Measurements from ENCODE around the gene ZCCHC8.
"Not testable (repeated sequence)": the region's sequence is repeated elsewhere in the genome, so short reads cannot be mapped to it uniquely, and the experiment has no call there.

- TF ChIP-seq, protein P1, sequence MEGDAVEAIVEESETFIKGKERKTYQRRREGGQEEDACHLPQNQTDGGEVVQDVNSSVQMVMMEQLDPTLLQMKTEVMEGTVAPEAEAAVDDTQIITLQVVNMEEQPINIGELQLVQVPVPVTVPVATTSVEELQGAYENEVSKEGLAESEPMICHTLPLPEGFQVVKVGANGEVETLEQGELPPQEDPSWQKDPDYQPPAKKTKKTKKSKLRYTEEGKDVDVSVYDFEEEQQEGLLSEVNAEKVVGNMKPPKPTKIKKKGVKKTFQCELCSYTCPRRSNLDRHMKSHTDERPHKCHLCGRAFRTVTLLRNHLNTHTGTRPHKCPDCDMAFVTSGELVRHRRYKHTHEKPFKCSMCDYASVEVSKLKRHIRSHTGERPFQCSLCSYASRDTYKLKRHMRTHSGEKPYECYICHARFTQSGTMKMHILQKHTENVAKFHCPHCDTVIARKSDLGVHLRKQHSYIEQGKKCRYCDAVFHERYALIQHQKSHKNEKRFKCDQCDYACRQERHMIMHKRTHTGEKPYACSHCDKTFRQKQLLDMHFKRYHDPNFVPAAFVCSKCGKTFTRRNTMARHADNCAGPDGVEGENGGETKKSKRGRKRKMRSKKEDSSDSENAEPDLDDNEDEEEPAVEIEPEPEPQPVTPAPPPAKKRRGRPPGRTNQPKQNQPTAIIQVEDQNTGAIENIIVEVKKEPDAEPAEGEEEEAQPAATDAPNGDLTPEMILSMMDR (IDR thresholded peaks at IDR 0.05 in 4 of 5, conservative IDR thresholded peaks at IDR 0.05 in 1 of 5): not testable (repeated sequence)
- TF ChIP-seq POLR2A (IDR thresholded peaks at IDR 0.05): not testable (repeated sequence)
Measured at GRCh38 chr12:122444071-122444470, 56.7 kb downstream of the ZCCHC8 start.
